ENCODE data around the gene SLC22A12. TPM values are rescaled to one million over a fixed set of nuclear protein-coding genes. Genes with fewer than 3 reads are reported as not detected.
A peak's percentile ranks its signal among the peaks of the same experiment; 100 is the strongest.

SLC22A12 gene
- polyA plus RNA-seq, 3 donors from 2014 or later: not detected

- no peaks in the 10 kb centered on the region for H3K4me1 Mint-ChIP-seq
- no peak overlapping the region for H3K27ac Mint-ChIP-seq
- DNase-seq: no peak
- H3K9me3 Mint-ChIP-seq: no peaks in the 10 kb centered on the region
- no peak overlapping the region for H3K4me3 Mint-ChIP-seq
- H3K27me3 Mint-ChIP-seq (ENCODE audit: low read depth in 3 of 3): peaks cover 0 to 5% (median 4%) of the 10 kb centered on the region in 3 donors
- H3K36me3 Mint-ChIP-seq: no peaks in the 10 kb centered on the region
Observed at GRCh38 chr11:64598106-64598796, 7.2 kb downstream of the SLC22A12 start.

GRCh38 chr11:64598797-64599697, 8.0 kb downstream of the SLC22A12 start:
- Mint-ChIP-seq H3K27me3 (ENCODE audit: low read depth in 3 of 3) (peaks cover 0 to 5% (median 4%) of the 10 kb centered on the region in 3 donors), H3K9me3 (no peaks in the 10 kb centered on the region), H3K27ac (no peak overlapping the region), H3K36me3 (no peaks in the 10 kb centered on the region), H3K4me3 (no peak overlapping the region), H3K4me1 (no peaks in the 10 kb centered on the region)
- DNase-seq: no peak

GRCh38 chr11:64599698-64600211, 8.7 kb downstream of the SLC22A12 start:
- Mint-ChIP-seq H3K4me3 (no peak overlapping the region), H3K27me3 (ENCODE audit: low read depth in 3 of 3) (peaks cover 0 to 7% (median 4%) of the 10 kb centered on the region in 3 donors), H3K36me3 (no peaks in the 10 kb centered on the region), H3K9me3 (no peaks in the 10 kb centered on the region), H3K27ac (peak overlapping the region in 1 of 6 donors; percentile 75), H3K4me1 (no peaks in the 10 kb centered on the region)
- DNase-seq: no peak

GRCh38 chr11:64600281-64600992, 9.4 kb downstream of the SLC22A12 start:
- Mint-ChIP-seq H3K4me3 (no peak overlapping the region), H3K36me3 (no peaks in the 10 kb centered on the region), H3K4me1 (no peaks in the 10 kb centered on the region), H3K27ac (no peak overlapping the region), H3K9me3 (no peaks in the 10 kb centered on the region), H3K27me3 (ENCODE audit: low read depth in 3 of 3) (peaks cover 0 to 7% (median 4%) of the 10 kb centered on the region in 3 donors)
- no peak for DNase-seq

GRCh38 chr11:64601605-64602465, 10.8 kb downstream of the SLC22A12 start:
- no peak for DNase-seq
- Mint-ChIP-seq H3K4me3 (no peak overlapping the region), H3K27me3 (ENCODE audit: low read depth in 3 of 3) (peaks cover 0 to 7% (median 4%) of the 10 kb centered on the region in 3 donors), H3K27ac (no peak overlapping the region), H3K4me1 (no peaks in the 10 kb centered on the region), H3K36me3 (no peaks in the 10 kb centered on the region), H3K9me3 (no peaks in the 10 kb centered on the region)

GRCh38 chr11:64602466-64603070, 11.5 kb downstream of the SLC22A12 start:
- peaks cover 0 to 3% (median under 1%) of the 10 kb centered on the region in 3 donors for H3K27me3 Mint-ChIP-seq (ENCODE audit: low read depth in 3 of 3)
- H3K9me3 Mint-ChIP-seq: no peaks in the 10 kb centered on the region
- H3K36me3 Mint-ChIP-seq: no peaks in the 10 kb centered on the region
- H3K4me1 Mint-ChIP-seq: no peaks in the 10 kb centered on the region
- no peak overlapping the region for H3K4me3 Mint-ChIP-seq
- no peak for DNase-seq
- H3K27ac Mint-ChIP-seq: no peak overlapping the region

GRCh38 chr11:64603411-64604110, 12.5 kb downstream of the SLC22A12 start:
- Mint-ChIP-seq H3K4me3 (no peak overlapping the region), H3K36me3 (no peaks in the 10 kb centered on the region), H3K27me3 (ENCODE audit: low read depth in 3 of 3) (peaks cover 0 to 3% (median 0%) of the 10 kb centered on the region in 3 donors), H3K27ac (no peak overlapping the region), H3K4me1 (no peaks in the 10 kb centered on the region), H3K9me3 (no peaks in the 10 kb centered on the region)
- DNase-seq: no peak

- peak overlapping the region in 1 of 6 donors; percentile 34 for H3K27ac Mint-ChIP-seq
Observed at GRCh38 chr11:64604458-64605243, 13.6 kb downstream of the SLC22A12 start.

GRCh38 chr11:64605244-64605560, 14.2 kb downstream of the SLC22A12 start:
- Mint-ChIP-seq H3K27ac (peak overlapping the region in 1 of 6 donors; percentile 34), H3K4me3 (no peak overlapping the region), H3K36me3 (no peaks in the 10 kb centered on the region), H3K27me3 (ENCODE audit: low read depth in 3 of 3) (peaks cover 0 to 2% (median 0%) of the 10 kb centered on the region in 3 donors), H3K9me3 (no peaks in the 10 kb centered on the region), H3K4me1 (no peaks in the 10 kb centered on the region)
- no peak for DNase-seq

More at GRCh38 chr11:64604458-64605243, 13.6 kb downstream of the SLC22A12 start:
- no peaks in the 10 kb centered on the region for H3K9me3 Mint-ChIP-seq
- H3K4me1 Mint-ChIP-seq: no peaks in the 10 kb centered on the region
- no peak overlapping the region for H3K4me3 Mint-ChIP-seq
- DNase-seq: no peak
- H3K27me3 Mint-ChIP-seq (ENCODE audit: low read depth in 3 of 3): peaks cover 0 to 3% (median 0%) of the 10 kb centered on the region in 3 donors
- H3K36me3 Mint-ChIP-seq: no peaks in the 10 kb centered on the region

GRCh38 chr11:64605656-64606585, 14.9 kb downstream of the SLC22A12 start:
- no peaks in the 10 kb centered on the region for H3K4me1 Mint-ChIP-seq
- no peak for DNase-seq

More at GRCh38 chr11:64605656-64606585, 14.9 kb downstream of the SLC22A12 start:
- Mint-ChIP-seq H3K9me3 (no peaks in the 10 kb centered on the region), H3K36me3 (no peaks in the 10 kb centered on the region), H3K4me3 (no peak overlapping the region), H3K27me3 (ENCODE audit: low read depth in 3 of 3) (peaks cover 0 to 2% (median 0%) of the 10 kb centered on the region in 3 donors), H3K27ac (no peak overlapping the region)

Measured in immature natural killer cell (primary cell).